IMR-90 (cell line): Measurements from ENCODE around the gene SLITRK3. TPM values are rescaled to one million over a fixed set of nuclear protein-coding genes. Genes with fewer than 3 reads are reported as not detected.

Experiments
- BHLHE40 ChIP-seq: fragments of 150-350 bp; IDR thresholded peaks from 2 replicates; pipeline ENCODE4 v1.6.1; 2016; ENCODE audit warnings: mild to moderate bottlenecking, low read depth, low read length
- CEBPB ChIP-seq: IDR thresholded peaks from 2 replicates; pipeline ENCODE4 v1.6.1; 2012; ENCODE audit warnings: low read depth, low read length, improper control_type of control experiment
- CTCF ChIP-seq: conservative IDR thresholded peaks from 2 replicates; pipeline ENCODE4 v1.5.1; 2012; ENCODE audit warnings: mild to moderate bottlenecking, low read depth, low read length, improper control_type of control experiment
- USF2 ChIP-seq: fragments of 150-350 bp; IDR thresholded peaks from 2 replicates; pipeline ENCODE4 v1.6.1; 2017; ENCODE audit warnings: mild to moderate bottlenecking, antibody characterized with exemption, low read length, low read depth
- polyA plus RNA-seq, 3 experiments: library from polyadenylated mRNA; depleted of rRNA; stranded (reverse); fragments of >200 nt; gene quantifications; 2 replicates each; pipeline ENCODE4 v1.2.3, GENCODE V29; 2012; ENCODE audit warnings: low replicate concordance in 1 of 3
- total RNA-seq: library from RNA; depleted of rRNA; stranded (reverse); fragments of >200 nt; gene quantifications from 2 replicates; pipeline ENCODE4 v1.2.3, GENCODE V29; 2012

The SLITRK3 gene
- total and polyA plus RNA-seq, 2 of the 4 experiments (the other 2 are of a cell fraction) = not detected

DNA sequence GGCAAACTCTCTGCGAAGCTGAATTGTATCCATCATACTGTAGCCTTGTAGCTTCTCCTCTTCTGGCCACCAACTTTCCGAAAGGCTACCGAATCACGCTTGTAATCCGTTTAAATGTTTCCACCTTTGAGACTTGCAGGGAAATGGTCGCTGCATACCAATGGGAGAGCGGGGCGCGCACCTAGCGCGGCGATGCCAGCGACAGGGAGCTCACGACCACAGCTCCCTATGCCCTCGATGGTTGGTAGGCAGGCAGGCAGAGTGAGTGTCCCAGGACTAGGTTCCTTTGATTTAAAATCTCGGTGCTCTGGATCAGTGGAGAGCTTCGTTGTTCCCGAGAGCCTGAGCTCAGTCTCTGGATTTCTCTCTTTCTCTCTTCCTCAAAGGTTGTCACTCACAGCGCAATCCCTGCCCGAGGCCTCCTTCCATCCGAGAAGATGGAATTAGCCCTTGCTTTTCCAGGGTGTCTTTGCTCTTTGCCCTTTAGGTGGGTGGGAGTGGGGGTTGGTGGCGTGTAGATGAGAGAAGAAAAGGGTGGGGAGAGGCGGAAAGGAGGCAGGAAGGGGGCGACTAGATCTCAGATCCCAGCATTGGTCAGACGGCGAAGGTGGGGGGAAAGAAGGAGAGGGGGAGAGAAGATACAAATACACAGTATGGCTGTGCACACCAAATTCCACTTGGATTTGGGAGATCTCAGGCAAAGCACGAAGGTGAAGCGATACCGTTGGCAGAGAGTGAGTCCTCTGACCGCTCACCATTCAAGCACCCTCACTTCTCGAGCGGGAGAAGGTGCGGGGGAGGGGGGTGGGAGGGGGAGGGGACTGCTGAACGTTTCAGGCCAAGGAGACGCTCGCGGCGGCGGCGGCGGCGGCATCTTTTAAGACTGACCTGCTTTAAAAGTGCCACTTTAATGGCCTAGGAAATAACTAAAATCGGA lies at the start of gene SLITRK3 (continued):
- TF ChIP-seq USF2 (no peak), BHLHE40 (no peak), CEBPB (no peak), CTCF (no peak)
